ENCODE measurements around the gene ZFP64. TPM values are rescaled to one million over a fixed set of nuclear protein-coding genes. Genes with fewer than 3 reads are reported as not detected.

ZFP64 gene
- total RNA-seq, 1 experiment from 2014 or later = 25.6 TPM

- Mint-ChIP-seq H3K4me3 (ENCODE audit: low read depth, unreplicated experiment) (no peak overlapping the region), H3K9me3 (ENCODE audit: low read depth, unreplicated experiment) (no peaks in the 10 kb centered on the region), H3K36me3 (ENCODE audit: insufficient read depth, unreplicated experiment) (no peaks in the 10 kb centered on the region), H3K27me3 (ENCODE audit: unreplicated experiment) (peaks cover 50% of the 10 kb centered on the region), H3K27ac (ENCODE audit: unreplicated experiment) (no peak overlapping the region), H3K4me1 (ENCODE audit: low read depth, unreplicated experiment) (no peaks in the 10 kb centered on the region)
- no peak for DNase-seq
- no TSS peak for BruUV-seq (replicated peaks)
- CTCF ChIA-PET = no interaction called here
- TF ChIP-seq CTCF (IDR thresholded peaks at IDR 0.05; ENCODE audit: unreplicated experiment) = no peak
- intact Hi-C loops (cut with micrococcal nuclease; ENCODE audit: unreplicated experiment) = no loop called here
These were observed 17.6 kb upstream of the ZFP64 start for GRCh38 chr20:52209154-52209571.

DNA sequence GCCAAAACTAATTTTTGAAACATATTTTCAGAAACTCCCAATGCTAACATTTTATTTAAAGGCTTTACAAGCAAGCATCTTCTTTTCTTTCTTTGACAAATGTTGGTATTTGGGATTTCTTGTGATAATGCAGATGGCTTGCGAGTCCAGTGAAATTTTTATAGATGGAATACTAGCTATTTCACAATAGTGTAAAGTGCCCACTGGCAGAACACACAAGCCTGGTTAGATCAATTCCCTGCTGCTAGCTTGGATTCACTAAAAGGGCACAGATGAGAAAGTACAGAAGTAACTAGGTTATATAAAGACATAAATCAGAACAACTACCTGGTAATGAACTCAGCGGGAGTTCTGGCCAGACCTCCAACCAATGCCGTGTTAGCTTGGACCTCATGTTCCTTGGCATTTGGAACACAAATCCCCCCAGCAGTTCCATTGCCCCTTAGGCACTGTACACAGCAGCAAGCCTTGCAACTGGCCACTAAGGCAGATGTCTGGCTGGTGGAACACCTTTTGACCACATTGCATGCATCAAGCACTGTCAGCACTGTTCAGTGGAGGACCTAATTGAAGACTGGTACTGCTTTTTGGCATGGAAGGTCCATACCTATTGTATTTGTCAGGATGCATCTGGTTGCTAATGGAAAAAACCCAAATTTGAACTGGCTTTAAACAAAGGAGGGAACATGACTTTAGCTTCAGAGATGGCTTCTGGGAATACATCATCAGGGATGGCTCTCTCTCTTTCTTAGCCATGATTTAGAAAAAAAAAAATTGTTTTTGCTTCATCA lies 15.6 kb upstream of the ZFP64 start:
- Mint-ChIP-seq H3K27ac (ENCODE audit: unreplicated experiment) (no peak overlapping the region), H3K9me3 (ENCODE audit: low read depth, unreplicated experiment) (no peaks in the 10 kb centered on the region), H3K27me3 (ENCODE audit: unreplicated experiment) (peaks cover 31% of the 10 kb centered on the region), H3K36me3 (ENCODE audit: insufficient read depth, unreplicated experiment) (no peaks in the 10 kb centered on the region), H3K4me3 (ENCODE audit: low read depth, unreplicated experiment) (no peak overlapping the region), H3K4me1 (ENCODE audit: low read depth, unreplicated experiment) (no peaks in the 10 kb centered on the region)
- intact Hi-C loops (cut with micrococcal nuclease; ENCODE audit: unreplicated experiment) = no loop called here
- CTCF ChIA-PET = no interaction called here
- BruUV-seq (replicated peaks) = no TSS peak
- DNase-seq = no peak
- no peak for TF ChIP-seq CTCF (IDR thresholded peaks at IDR 0.05; ENCODE audit: unreplicated experiment)

GRCh38 chr20:52204136-52204535 lies 12.6 kb upstream of the ZFP64 start:
- Mint-ChIP-seq H3K27ac (ENCODE audit: unreplicated experiment) (no peak overlapping the region), H3K36me3 (ENCODE audit: insufficient read depth, unreplicated experiment) (no peaks in the 10 kb centered on the region), H3K4me3 (ENCODE audit: low read depth, unreplicated experiment) (no peak overlapping the region), H3K27me3 (ENCODE audit: unreplicated experiment) (peaks cover 10% of the 10 kb centered on the region), H3K4me1 (ENCODE audit: low read depth, unreplicated experiment) (peaks cover 8% of the 10 kb centered on the region), H3K9me3 (ENCODE audit: low read depth, unreplicated experiment) (no peaks in the 10 kb centered on the region)
- CTCF ChIA-PET = interaction anchor here (0.7 kb wide), 1 partner anchor 13 kb away, joined by 3 read pairs; no protein-coding TSS in a partner anchor
- intact Hi-C loops (cut with micrococcal nuclease; ENCODE audit: unreplicated experiment) = no loop called here
- DNase-seq = no peak
- BruUV-seq (replicated peaks) = no TSS peak
- TF ChIP-seq CTCF (IDR thresholded peaks at IDR 0.05; ENCODE audit: unreplicated experiment) = no peak

- TF ChIP-seq CTCF (IDR thresholded peaks at IDR 0.05; ENCODE audit: unreplicated experiment) = no peak
- CTCF ChIA-PET = no interaction called here
- Mint-ChIP-seq H3K36me3 (ENCODE audit: insufficient read depth, unreplicated experiment) (no peaks in the 10 kb centered on the region), H3K27ac (ENCODE audit: unreplicated experiment) (no peak overlapping the region), H3K9me3 (ENCODE audit: low read depth, unreplicated experiment) (no peaks in the 10 kb centered on the region), H3K4me1 (ENCODE audit: low read depth, unreplicated experiment) (peaks cover 8% of the 10 kb centered on the region), H3K27me3 (ENCODE audit: unreplicated experiment) (no peaks in the 10 kb centered on the region), H3K4me3 (ENCODE audit: low read depth, unreplicated experiment) (no peak overlapping the region)
- DNase-seq = no peak
- intact Hi-C loops (cut with micrococcal nuclease; ENCODE audit: unreplicated experiment) = no loop called here
- no TSS peak for BruUV-seq (replicated peaks)
These were observed 9.8 kb upstream of the ZFP64 start for GRCh38 chr20:52201395-52201794.
